ENCODE measurements around the gene LRRC14B.
"Not testable (repeated sequence)": the region's sequence is repeated elsewhere in the genome, so short reads cannot be mapped to it uniquely, and the experiment has no call there.

The LRRC14B gene

DNA sequence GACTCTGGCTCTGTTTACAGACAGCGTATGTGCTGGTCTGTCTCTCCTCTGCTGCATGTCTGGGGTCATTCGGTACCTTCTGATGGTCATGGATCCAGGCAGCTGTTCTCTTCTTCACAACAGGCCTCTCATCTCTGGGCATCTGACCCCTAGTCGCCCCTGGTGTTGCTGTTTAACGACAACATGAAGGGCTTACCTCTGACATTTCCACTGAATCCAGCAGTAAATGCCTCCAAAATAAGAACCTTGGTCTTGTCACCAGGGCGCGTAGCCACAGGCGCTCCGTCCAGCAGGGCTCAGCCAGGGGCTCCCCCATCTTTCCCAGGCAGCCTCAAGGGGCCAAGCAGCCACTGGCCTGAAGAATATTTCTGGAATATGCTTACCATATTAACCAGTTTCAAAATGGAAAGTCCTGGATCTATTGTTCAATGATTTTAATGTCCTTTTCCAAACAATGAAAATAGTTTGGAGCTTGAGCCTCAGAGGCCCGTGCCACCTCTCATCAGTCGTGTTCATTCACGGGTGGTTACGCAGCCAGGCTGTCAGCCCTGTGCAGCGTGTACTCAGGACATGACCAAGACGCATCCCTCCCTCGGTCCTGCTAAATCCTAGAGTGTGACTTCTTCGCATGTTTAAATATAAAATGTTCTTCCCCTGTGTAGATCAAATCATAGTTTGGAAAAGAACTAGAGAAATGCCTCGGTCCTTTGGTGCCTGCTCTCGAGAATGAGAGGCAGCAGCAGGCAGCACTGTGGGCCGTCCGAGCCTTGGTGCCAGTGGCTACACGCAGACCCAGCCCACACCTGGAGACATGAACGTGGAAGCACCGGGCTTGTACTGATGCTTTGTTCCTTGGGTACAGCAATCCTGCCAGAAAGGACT is 30.1 kb upstream of the LRRC14B start:
- no peak for DNase-seq

DNA sequence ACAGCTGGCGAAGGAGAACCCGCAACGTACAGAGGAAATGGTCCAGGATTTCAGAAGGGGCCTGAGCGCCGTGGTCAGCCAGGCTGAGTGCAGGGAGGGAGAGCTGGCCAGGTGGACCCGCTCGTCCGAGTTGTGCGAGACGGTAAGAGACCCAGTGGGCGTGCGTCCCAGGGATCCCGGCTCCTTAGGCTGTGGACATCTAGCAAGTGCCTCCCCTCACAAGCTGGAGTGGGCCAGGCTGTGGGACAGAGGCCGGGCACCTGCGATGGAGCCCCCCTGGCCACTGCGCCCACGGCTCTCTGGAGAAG is 29.5 kb upstream of the LRRC14B start:
- DNase-seq = no peak

DNA sequence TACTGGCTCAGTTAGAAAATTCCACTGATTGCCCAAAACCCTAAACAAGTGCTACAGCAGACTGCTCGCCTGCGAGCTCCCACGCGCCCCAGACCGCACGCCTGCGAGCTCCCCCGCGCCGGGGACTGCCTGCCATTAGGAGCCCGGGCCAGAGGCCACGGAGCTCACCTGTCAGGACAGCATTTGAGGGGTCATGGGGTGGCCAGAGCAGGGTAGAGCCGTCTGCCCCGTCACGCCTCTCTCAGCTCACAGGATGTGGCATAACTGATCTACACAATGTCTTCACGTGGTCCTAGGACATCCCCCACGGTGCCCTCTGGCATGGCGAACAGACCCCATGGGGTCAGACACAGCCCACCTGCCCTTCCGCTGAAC is 29.1 kb upstream of the LRRC14B start:
- DNase-seq = no peak

DNA sequence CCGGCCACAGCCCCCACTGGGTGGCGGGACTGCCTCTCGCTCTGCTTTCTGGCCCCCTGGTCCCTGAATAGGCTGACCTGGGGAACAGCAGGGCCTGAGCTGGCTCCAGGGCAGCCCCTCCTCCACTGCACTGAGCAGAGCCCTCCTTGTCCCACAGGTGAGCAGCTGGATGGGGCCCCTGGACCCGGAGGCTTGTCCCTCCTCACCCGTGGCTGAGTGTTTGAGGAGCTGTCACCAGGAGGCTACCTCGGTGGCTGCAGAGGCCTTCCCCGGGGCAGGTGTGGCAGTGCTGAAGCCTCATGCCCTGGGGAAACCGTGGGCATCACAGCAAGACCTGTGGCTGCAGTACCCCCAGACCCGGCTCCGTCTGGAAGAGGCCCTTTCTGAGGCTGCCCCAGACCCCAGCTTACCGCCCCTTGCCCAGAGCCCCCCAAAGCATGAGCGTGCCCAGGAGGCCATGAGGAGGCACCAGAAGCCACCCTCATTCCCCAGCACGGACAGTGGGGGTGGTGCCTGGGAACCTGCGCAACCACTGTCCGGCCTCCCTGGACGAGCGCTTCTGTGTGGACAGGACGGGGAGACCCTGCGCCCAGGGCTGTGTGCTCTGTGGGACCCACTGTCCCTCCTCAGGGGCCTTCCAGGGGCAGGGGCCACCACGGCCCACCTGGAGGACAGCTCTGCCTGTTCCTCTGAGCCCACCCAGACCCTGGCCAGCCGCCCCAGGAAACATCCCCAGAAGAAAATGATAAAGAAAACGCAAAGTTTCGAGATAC is 28.5 kb upstream of the LRRC14B start:
- no peak for DNase-seq

DNA sequence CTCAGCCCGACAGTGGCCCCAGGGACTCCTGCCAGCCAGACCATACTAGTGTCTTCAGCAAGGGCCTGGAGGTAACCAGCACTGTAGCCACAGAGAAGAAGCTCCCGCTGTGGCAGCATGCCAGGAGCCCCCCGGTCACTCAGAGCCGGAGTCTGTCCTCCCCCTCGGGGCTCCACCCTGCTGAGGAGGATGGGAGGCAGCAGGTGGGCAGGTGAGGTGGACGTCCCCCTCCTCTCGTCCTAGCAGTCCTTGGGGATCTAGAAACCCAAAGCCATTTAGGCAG is 28.0 kb upstream of the LRRC14B start:
- DNase-seq = no peak

DNA sequence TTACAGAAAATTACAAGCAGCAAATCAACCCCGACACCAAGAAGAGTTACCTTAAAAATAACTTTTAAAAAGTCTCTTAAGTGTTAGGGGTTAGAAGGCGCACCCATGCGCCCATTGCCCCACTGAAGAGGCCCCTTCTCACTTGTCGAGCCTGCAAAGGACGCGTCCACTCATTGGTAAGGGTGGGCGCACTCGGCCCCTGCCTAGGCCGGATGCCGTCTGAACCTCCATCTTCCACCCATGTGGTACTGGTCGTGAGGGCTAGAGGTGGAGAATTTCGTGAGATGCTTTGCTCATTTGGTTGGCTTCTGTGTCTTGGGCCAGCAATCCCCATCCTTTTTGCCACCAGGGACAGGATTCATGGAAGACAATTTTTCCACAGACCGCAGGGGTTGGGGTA is 27.5 kb upstream of the LRRC14B start:
- no peak for DNase-seq

DNA sequence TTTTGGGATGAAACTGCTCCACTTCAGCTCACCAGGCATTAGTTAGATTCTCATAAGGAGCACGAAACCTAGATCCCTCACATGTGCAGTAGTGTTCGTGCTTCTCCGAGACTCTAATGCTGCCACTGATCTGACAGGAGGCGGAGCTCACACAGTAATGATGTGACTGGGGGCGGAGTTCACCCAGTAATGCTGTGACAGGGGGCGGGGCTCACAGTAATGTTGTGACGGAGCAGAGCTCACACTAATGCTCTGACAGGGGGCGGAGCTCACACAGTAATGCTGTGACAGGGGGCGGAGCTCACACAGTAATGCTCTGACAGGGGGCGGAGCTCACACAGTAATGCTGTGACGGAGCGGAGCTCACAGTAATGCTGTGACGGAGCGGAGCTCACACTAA is 27.1 kb upstream of the LRRC14B start:
- DNase-seq = no peak

DNA sequence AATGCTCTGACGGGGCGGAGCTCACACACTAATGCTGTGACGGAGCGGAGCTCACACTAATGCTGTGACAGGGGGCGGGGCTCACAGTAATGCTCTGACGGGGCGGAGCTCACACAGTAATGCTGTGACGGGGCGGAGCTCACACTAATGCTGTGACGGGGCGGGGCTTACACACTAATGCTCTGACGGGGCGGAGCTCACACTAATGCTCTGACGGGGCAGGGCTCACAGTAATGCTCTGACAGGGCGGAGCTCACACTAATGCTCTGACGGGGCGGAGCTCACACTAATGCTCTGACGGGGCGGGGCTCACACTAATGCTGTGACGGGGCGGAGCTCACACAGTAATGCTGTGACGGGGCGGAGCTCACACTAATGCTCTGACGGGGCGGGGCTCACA is 26.5 kb upstream of the LRRC14B start:
- not testable (repeated sequence) for DNase-seq

DNA sequence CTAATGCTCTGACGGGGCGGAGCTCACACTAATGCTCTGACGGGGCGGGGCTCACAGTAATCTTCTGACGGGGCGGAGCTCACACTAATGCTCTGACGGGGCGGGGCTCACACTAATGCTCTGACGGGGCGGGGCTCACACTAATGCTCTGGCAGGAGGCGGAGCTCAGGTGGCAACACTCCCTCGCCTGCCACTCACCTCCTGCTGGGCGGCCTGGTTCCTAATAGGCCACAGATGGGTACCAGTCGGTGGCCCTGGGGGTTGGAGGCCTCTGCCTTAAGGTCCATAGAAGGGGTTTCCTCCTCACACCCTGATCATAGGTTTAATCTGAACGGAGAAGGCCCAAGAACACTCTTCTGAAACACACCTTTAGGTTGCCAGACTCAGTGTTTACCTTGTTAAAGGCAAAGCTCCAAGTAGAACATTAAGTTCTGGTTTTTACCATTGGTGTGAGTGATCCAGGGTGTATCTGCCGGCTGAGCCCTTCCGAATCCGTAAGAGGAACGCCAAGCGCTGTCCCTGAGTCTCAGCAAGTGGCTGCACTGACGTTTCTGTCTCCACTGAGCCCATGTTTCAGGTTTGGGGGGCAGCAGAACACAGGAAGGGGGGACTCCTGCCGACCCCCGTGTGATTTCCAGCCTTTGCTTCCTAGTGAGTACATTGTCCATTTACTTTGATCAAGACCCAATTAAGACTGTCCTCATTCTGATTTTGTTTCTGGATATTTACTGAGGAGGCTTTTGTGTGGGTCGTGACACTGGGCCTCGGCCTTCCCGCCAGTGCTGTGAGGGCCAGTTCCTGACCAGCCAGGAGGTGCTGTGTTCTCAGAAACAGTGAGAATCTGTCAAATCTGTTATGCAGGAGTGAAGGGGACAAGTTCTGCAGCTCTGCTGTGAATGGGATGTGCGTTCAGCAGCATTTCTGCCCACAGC is 24.6 kb upstream of the LRRC14B start:
- no peak for DNase-seq

DNA sequence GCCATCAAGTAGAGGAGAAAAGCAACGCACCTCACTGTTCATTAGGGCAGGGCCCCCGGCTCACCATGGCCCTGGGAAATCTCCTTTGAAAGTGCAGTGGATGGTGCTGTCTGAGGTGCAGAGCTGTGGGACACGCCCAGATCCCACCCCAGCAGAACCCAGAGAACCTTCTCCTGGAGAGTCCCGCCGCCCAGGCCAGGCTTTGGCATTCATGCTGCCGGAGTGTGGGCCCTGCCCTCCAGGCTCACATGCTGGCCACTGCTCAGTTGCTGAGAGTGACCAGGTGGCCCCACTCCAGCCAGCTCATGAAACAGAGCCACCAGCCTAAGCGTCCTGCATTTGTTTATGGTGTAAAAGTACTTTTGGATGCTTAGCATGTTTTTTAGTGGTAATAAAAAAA is 23.8 kb upstream of the LRRC14B start:
- DNase-seq = no peak

DNA sequence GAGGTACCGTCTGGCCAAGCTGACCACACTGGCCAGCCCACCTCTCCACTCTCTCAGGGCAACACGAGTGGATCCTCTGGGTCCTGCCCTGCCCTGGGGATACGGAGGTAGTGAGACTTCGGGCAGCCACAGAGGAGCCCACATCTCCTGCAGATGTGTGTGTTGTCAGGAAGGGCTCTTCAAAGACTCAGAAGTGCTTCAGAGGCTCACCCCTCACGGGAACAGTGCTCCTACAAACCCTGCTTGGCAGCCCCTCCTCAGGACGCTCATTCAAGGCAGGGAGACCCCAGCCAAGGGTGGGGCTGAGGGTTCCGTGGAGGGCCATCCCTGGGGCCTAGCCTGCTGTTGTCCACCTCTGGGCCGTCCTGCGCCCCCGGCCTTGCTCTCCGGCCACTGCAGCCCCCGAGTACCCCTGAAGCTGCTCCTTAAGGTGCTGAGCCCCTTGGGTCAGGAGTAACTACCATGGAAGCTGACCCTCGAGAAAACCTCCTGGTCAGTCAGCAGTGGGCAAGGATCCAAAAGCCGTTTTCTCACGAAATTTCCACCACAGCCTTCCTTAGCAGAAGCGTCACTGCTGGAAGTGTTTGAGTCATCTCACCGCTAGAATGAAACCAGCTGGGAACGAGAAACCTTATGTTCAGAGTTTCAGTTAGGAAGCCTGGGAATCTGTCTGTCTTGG is 23.2 kb upstream of the LRRC14B start:
- no peak for DNase-seq

DNA sequence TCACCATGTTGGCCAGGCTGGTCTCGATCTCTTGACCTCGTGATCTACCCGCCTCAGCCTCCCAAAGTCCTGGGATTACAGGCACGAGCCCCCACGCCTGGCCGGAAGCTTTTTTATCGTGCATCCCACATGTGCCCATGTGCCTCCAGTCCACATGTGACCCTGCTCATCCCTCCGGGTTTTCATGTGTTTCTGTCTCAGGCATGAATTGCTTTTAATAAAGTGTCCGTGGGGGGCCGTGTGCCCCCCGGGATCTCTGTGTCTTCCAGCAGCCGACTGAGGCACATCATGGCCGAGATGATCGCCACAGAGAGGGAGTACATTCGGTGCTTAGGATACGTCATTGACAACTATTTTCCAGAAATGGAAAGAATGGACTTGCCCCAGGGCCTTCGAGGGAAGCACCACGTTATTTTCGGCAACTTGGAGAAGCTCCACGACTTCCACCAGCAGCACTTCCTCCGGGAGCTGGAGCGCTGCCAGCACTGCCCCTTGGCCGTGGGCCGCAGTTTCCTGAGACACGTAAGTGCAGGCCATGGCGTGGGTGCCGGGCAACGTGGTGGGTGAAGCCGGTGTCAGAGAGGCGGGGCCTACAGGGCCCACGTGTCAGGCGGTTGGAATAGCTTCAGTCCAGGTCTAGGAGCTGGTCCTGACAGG is 22.1 kb upstream of the LRRC14B start:
- DNase-seq = no peak

DNA sequence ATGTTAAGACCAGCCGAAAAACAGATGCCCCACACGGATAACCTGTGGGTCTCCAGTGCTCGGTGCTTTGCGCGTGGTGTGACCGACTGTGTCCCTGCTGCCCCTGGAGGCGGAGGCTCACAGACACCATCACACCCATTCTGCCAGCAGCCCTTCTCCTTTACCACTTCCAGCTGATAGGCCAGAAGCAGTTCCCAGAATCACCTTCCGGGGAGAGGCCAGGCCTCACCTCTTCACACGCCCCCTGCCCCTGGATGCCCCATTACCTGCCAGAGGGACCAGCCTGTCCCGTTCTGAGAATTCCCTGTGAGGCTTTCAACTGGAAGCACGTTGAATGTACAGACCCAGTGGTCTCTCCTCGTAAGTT is 21.6 kb upstream of the LRRC14B start:
- no peak for DNase-seq

DNA sequence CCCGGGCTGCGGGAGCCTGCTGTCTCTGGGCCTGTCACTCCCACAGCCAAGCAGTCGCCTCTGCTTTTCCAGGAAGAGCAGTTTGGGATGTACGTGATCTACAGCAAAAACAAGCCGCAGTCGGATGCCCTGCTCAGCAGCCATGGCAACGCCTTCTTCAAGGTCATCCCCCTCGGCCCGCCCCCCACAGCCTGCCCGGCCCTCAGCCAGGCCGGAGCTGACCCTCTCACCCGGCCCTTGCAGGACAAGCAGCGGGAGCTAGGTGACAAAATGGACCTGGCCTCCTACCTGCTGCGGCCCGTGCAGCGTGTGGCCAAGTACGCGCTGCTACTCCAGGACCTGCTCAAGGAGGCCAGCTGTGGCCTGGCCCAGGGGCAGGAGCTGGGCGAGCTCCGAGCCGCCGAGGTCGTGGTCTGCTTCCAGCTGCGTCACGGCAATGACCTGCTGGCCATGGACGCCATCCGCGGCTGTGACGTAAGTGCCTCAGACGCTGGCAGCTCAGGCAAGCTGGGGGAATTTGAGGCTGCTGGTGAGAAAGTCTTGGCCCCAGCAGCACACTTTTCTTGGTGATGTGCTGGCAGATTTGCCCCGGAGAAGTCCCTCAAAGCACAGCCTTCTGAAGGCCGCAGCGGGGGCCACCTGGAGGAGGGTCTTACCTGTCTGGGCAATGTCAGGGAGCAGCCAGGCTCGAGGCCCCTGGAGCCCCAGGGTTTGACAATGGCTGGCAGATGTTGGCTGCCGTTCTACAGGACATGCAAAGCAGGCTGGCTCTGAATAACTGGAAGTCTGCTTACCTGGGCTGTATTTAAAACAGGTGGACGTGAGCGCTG is 20.1 kb upstream of the LRRC14B start:
- no peak for DNase-seq

DNA sequence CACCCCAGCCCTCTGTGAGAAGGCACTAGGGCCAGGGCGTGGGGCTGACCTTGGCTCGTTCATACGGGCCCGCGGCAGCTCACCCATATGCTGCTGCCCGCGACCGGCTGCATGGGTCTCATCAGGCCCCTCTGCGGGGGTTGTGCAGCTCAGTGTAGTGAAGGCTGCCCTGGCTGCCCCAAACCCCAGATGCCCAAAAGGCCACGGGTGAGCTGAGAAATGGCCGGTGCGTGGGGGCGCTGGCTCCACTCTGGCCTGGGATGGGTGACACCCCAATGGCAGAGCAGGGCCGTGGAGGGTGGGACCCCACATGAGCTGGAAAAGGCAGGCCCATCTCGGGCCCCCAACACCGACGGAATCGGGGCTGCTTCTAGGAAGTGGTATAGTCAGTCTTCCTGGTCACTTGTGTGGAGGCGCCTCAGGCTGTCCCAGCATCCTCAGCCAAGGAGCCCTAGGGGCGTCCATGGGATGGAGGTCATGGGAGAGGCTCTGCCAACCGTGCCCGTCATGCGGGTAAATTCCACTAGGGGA is 19.4 kb upstream of the LRRC14B start:
- no peak for DNase-seq

DNA sequence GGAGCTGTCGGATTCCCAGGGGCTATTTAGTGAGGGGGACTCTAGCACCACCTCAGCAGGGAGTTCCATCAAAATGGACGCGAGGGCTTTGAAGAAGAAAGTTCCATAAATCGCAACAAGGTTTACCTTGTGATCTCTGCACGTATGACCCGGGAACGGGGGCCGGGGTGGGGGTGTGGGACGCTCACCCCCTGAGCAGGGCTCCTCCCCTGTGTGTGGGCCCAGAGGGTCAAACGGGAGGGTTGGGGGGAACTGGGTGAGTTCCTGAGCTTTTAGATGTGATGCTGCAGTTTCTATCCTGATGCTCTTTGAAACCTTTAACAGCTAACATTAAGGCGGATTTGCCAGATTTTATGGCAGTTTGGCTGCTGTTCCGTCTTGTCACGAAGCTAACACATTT is 18.9 kb upstream of the LRRC14B start:
- no peak for DNase-seq

DNA sequence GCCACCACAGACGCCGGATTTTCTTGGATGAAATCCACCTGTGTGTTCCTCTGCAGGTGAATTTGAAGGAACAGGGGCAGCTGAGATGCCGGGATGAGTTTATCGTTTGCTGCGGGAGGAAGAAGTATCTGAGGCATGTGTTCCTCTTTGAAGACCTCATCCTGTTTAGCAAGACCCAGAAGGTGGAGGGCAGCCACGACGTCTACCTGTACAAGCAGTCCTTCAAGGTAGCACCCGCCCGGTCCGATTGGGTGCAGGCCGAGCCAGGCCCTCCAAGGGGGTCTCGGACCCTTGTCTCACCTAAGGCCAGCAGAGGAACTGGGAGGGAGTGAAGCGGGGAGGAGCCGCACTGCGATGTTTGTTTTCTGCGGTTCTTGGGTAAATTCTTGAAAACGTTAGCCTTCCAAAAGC is 18.4 kb upstream of the LRRC14B start:
- no peak for DNase-seq

DNA sequence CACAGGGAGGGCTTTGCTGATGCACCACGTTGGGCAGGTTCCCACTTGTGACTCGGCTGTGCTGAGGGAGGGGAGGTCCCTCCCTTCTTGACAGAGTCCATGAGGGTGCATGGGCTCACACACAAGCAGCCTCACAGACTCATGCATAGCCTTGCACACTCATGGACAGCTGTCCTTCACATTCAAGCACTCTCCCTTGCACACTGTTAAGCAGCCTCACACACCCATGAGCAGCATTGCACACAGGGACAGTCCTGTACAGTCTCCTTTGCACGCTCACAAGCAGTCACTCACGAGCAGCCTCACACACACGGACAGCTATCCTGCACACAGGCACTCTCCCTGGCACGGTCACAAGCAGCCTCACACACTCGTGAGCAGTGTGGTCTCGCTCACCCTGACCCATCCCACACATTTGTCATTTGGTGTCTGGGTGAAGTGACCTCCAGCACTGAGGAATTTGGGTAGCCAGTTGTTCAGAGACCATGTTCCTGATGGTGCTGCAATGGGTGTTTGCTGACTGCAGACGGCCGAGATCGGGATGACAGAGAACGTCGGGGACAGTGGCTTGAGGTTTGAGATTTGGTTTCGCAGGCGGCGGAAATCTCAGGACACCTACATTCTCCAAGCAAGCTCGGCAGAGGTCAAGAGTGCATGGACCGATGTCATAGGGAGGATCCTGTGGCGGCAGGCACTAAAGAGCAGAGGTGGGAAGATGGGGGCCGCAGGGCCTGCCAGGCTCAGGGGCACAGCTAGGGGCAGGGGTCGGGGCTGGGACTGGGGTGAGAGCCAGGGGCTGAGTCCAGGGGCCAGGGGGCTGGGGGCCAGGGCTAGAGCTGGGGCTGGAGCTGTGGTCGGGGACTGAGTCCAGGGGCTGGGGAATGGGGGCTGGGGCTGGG is 17.7 kb upstream of the LRRC14B start:
- no peak for DNase-seq

DNA sequence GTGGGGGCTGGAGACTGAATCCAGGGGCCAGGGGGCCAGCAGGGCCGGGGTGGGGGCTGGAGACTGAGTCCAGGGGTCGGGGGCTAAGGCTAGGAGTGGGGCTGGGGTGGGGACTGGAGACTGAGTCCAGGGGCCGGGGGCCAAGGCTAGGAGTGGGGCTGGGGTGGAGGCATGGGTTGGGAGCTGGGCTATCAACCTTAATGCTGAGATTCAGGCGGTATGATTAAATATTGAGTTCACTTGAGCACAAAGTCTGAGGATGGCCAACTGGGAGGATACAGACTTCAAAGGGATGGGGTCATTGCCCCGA is 17.0 kb upstream of the LRRC14B start:
- no peak for DNase-seq

DNA sequence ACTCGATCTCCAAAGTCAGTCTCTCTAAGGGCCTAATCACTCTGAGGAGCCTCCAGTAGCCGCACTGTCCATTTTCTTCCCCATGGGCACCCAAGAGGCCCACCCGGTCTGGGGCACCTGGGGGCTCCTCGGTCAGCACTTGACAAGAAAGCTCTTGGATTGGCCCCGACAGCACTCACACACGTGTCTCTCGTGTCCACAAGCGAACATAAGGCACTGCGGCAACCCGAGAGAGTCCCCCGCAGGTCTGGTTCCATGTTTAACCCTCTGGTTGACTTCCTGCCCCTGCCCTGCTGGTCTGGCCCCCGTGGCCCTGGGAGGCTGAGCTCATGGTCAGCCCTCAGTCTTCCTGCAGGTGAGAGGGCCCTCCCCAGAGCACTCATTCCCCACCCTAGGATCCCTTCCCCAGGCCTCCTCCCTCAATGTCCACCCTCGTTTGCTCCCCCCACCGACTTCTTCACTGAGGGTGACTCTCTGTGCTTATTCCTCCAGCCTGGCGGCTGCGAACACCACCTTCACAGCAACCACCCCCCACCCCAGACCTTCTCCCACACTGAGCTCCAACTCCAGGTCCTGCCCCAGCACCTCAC is 16.3 kb upstream of the LRRC14B start:
- no peak for DNase-seq

Data from activated T-cell treated with anti-CD3 and anti-CD28 coated beads, Interleukin-2, amount 50 U/mL, for 48 hours (primary cell).